ENCODE results near the gene SERINC1.
"Not testable (repeated sequence)": the region's sequence is repeated elsewhere in the genome, so short reads cannot be mapped to it uniquely, and the experiment has no call there.

SERINC1 gene

DNA sequence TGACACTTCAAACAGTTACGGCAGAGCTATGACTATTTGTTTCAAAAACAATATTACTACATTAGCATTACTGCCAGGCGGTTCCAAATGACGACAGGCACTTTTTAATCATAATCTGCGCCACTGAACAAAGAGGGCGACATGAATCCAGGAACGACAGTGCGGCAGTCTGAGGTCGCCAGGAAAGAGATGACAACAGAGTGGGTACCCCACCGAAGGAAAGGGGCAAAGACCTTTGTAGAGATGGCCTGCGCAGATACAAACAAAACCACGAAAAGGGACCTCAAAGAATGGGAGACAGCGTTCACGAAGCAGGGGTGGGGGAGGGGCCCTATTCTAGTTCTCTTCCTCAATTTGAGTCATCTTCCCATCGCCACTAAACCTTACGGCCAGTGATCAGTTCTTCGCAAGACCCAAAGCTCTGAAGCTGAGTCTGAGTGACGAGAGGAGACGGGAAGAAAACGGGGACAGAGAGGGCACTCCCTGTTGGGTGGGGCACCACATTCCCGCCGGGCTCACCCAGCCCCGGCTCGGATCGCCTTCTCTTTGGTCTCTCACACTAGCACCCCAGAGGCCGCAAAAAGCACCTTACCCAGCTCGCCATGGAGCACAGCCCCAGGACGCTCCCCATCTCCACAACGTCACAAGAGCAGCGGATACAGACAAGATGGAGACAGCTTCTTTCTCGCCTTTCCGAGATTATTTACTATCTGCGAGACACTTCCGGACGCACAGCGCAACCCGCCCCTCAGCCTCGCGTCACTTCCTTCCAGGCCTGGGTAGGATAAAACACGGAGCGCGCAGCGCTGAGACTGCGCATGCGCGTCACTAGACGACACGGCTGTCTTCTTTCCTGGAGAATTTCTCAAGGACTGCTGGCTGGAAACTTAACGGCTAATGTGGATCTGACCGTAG lies at the start of gene SERINC1:
Gene SERINC1 (minus strand): TSS at position 701 of the 915 bp plus-strand sequence. CDS start 70 bp downstream, at position 631.
- no peaks in the 10 kb centered on the region for H3K9me3 ChIP-seq (ENCODE audit: control insufficient read depth, low read length)
- no peaks in the 10 kb centered on the region for H3K36me3 ChIP-seq (ENCODE audit: control insufficient read depth, insufficient read depth, low read length)
- peak within 1 kb of the TSS; percentile 98 for H3K9ac ChIP-seq (ENCODE audit: low read length)
- H3K4me3 ChIP-seq (ENCODE audit: low read length), result peak within 1 kb of the TSS; percentile 91
- no peaks in the 10 kb centered on the region for H3K27me3 ChIP-seq (ENCODE audit: control insufficient read depth, insufficient read depth, low read length)
- peaks cover 5% of the 10 kb centered on the region for H3K4me1 ChIP-seq (ENCODE audit: control insufficient read depth, insufficient read depth, low read length)

DNA sequence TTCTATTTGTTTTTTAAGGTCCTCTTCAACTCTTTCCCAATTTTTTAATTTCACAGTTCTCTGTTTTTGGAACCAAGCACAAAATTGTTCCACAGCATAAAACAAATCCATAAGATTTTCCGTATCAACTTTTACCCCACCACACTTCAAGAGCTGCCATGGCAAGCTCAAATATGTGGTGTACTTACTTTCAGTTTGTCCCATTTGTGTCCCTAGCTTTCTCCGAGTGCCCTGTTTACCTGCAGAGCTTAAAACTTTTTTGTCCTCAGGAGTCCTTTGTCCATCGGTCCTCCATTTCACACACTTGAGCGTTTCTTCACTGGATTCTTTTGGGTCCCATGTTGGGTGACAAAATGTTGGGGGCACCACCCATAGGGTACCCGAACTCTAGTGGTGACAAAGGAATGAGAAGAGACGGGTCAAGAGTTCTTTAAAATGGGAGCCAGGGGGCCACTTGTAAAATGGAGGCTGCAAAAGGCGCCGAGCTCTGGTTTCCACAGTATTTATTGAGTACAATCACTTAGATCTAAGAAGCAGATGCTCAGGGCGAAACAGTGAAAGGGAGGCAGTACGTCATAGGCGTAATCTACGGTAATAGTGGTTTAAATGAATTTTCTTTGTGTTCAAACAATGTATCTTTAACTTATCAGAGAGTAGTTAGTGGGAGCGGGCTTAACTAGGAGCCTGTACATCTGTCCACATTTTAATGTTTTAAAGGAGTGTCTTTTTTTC lies 39.8 kb upstream of the SERINC1 start:
- Histone ChIP-seq H3K9ac (ENCODE audit: low read length) (no peak overlapping the region), H3K4me3 (ENCODE audit: low read length) (no peak overlapping the region), H3K4me1 (ENCODE audit: control insufficient read depth, insufficient read depth, low read length) (no peaks in the 10 kb centered on the region), H3K27me3 (ENCODE audit: control insufficient read depth, insufficient read depth, low read length) (no peaks in the 10 kb centered on the region), H3K36me3 (ENCODE audit: control insufficient read depth, insufficient read depth, low read length) (no peaks in the 10 kb centered on the region), H3K9me3 (ENCODE audit: control insufficient read depth, low read length) (no peaks in the 10 kb centered on the region)

DNA sequence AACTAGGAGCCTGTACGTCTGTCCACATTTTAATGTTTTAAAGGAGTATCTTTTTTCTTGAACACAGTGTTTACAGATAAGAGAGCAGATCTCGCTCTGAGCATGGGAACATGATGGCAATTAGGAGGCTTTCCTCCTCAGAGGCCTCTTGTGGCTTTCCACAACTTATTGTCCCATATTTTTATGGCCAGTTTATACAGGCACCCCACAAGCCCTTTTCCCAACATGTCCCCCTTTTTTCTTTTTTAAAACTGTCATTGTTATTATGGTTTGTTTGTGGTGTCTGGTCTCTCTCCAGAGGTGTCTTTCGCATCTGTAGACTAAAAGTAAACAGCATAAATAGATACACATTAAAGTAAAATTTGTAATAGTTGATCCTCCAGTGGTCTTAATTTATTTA lies 33.6 kb upstream of the SERINC1 start:
- not testable (repeated sequence) for H3K36me3 ChIP-seq (ENCODE audit: control insufficient read depth, insufficient read depth, low read length); H3K4me3 ChIP-seq (ENCODE audit: low read length); H3K9me3 ChIP-seq (ENCODE audit: control insufficient read depth, low read length); H3K4me1 ChIP-seq (ENCODE audit: control insufficient read depth, insufficient read depth, low read length); H3K27me3 ChIP-seq (ENCODE audit: control insufficient read depth, insufficient read depth, low read length); H3K9ac ChIP-seq (ENCODE audit: low read length)

DNA sequence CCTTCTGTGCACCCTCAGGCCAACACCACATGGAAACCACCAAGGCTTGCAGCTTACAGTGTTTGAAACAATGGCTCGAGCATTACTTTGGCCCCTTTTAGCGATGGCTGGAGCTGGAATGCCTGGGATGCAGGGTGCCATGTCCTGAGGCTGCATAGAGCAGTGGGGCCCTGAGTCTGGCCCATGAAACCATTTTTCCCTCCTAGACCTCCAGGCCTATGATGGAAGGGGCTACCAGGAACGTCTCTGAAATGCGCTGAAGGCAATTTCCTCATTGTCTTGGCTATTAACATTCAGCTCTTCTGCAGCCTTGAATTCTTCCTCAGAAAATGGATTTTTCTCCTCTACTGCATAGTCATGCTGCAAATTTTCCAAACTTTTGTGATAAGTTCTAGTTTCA lies 29.9 kb upstream of the SERINC1 start:
- Histone ChIP-seq H3K27me3 (ENCODE audit: control insufficient read depth, insufficient read depth, low read length) (no peaks in the 10 kb centered on the region), H3K4me3 (ENCODE audit: low read length) (no peak overlapping the region), H3K4me1 (ENCODE audit: control insufficient read depth, insufficient read depth, low read length) (no peaks in the 10 kb centered on the region), H3K9me3 (ENCODE audit: control insufficient read depth, low read length) (no peaks in the 10 kb centered on the region), H3K36me3 (ENCODE audit: control insufficient read depth, insufficient read depth, low read length) (no peaks in the 10 kb centered on the region), H3K9ac (ENCODE audit: low read length) (no peak overlapping the region)

DNA sequence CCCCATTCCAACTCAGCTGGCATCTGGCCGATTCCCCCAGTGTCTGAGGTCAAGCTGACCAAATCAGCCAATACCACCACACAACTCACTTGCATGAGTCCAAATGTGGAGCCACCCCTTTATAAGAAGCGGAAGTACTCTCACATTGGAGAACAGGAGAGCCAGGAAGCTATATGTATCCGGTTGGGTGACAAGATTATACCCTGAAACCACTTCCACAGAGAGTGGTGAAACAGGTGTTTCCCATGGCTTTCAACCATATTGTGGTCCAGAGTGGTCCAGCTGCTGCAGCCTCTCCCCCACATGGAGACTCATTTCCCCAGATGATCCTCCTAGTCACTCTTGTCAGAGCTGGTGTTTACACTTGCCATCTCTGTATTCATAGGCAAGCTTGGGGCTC lies 24.0 kb upstream of the SERINC1 start:
- Histone ChIP-seq H3K27me3 (ENCODE audit: control insufficient read depth, insufficient read depth, low read length) (no peaks in the 10 kb centered on the region), H3K4me3 (ENCODE audit: low read length) (no peak overlapping the region), H3K9ac (ENCODE audit: low read length) (no peak overlapping the region), H3K36me3 (ENCODE audit: control insufficient read depth, insufficient read depth, low read length) (no peaks in the 10 kb centered on the region), H3K4me1 (ENCODE audit: control insufficient read depth, insufficient read depth, low read length) (peaks cover 6% of the 10 kb centered on the region), H3K9me3 (ENCODE audit: control insufficient read depth, low read length) (no peaks in the 10 kb centered on the region)

DNA sequence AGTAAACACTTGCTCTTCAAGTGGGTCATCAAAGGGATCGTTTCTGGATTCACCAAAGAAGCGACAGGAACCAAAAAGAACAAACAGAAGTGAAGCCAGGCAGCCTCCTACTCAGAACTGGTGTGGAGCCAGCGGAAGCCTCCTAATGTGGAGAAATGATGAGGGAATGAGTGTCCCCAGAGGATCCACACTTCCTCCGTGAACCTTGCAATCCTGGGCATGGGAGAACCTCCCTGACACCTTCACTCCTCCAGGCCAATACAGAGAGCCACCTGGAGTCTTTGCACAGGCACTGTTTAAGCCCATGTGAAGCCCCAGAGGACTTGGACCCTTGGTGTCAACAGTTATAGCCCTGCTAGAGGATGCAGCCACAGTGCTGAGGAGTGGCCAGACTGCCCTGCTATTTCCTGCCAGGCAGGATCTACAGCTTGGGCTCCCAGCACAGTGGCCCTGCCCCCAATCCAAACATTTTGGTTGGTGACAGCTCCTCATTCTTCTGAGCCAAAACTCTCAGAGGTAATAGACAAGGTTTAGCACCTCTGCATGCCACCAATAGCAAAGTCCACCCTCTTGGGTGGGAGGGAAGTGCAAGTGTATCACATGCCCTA lies 23.2 kb upstream of the SERINC1 start:
- Histone ChIP-seq H3K4me3 (ENCODE audit: low read length) (no peak overlapping the region), H3K27me3 (ENCODE audit: control insufficient read depth, insufficient read depth, low read length) (no peaks in the 10 kb centered on the region), H3K4me1 (ENCODE audit: control insufficient read depth, insufficient read depth, low read length) (peaks cover 6% of the 10 kb centered on the region), H3K9me3 (ENCODE audit: control insufficient read depth, low read length) (no peaks in the 10 kb centered on the region), H3K9ac (ENCODE audit: low read length) (no peak overlapping the region), H3K36me3 (ENCODE audit: control insufficient read depth, insufficient read depth, low read length) (no peaks in the 10 kb centered on the region)

DNA sequence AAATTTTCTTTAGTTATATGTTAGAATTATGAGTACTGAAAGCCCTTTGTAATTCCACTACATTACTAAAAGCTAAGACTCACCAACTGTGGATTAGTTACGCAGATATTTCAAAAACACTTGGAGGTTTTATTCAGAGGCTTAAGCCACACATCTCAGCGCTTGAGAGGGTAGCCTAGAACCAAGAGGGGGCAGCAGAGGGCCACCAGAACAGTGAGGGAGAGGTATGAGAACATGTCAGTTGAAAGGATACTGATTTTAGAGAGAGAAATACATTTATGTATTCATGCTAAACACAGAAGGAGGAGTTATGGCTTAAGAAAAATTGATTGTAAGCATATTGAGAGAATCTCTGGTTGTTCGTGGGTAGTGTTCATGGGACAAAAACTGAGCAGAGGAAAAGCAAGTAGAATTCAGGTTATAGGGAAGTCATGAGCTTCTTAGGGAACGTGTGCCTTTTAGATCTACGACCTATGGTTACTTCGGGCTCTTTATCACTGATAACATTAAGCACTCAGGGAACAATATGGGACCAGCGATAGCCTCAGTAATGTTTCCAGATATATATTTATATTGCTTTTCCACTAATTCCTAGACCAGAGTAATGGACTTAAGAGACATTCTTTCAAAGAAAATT lies 20.4 kb upstream of the SERINC1 start:
- Histone ChIP-seq H3K9ac (ENCODE audit: low read length) (no peak overlapping the region), H3K27me3 (ENCODE audit: control insufficient read depth, insufficient read depth, low read length) (no peaks in the 10 kb centered on the region), H3K4me1 (ENCODE audit: control insufficient read depth, insufficient read depth, low read length) (peaks cover 6% of the 10 kb centered on the region), H3K36me3 (ENCODE audit: control insufficient read depth, insufficient read depth, low read length) (no peaks in the 10 kb centered on the region), H3K9me3 (ENCODE audit: control insufficient read depth, low read length) (no peaks in the 10 kb centered on the region), H3K4me3 (ENCODE audit: low read length) (no peak overlapping the region)

DNA sequence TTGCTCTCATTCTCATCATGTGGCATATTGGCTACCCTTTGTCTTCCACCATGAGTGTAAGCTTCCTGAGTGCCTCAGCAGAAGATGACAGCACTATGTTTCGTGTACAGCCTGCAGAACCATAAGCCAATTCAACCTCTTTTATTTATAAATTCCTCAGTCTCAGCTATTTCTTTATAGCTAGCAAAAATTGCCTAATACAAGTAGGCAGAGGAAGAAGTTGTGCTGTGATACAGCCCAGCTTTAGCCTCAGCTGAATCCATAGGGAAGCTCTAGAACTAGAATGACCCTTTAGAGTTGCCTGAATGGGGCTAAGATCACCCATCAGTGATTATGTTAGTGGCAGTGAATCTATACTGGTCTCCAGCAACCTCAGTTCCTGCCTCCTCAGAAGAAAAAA lies 19.0 kb upstream of the SERINC1 start:
- Histone ChIP-seq H3K4me3 (ENCODE audit: low read length) (no peak overlapping the region), H3K9me3 (ENCODE audit: control insufficient read depth, low read length) (no peaks in the 10 kb centered on the region), H3K9ac (ENCODE audit: low read length) (no peak overlapping the region), H3K27me3 (ENCODE audit: control insufficient read depth, insufficient read depth, low read length) (no peaks in the 10 kb centered on the region), H3K4me1 (ENCODE audit: control insufficient read depth, insufficient read depth, low read length) (peaks cover 6% of the 10 kb centered on the region), H3K36me3 (ENCODE audit: control insufficient read depth, insufficient read depth, low read length) (no peaks in the 10 kb centered on the region)

DNA sequence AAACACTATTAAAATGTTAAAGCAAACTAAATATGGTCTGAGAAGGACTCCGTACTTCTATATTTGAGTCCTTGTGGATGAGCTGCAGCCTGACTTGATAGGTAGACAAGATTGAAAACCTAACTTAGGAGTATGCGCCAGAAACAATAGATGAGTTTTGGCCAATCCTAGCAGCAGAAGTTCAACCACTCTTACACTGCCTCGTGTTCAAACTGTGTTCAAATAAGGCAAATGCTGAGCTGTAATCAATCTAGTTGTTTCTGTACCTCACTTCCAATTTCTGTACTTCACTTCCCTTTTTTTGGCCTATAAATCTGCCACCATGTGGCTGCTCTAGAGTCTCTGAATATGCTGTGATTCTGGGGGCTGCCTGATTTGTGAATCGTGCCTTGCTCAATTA lies 13.2 kb upstream of the SERINC1 start:
- Histone ChIP-seq H3K27me3 (ENCODE audit: control insufficient read depth, insufficient read depth, low read length) (no peaks in the 10 kb centered on the region), H3K9ac (ENCODE audit: low read length) (no peak overlapping the region), H3K4me1 (ENCODE audit: control insufficient read depth, insufficient read depth, low read length) (no peaks in the 10 kb centered on the region), H3K4me3 (ENCODE audit: low read length) (no peak overlapping the region), H3K9me3 (ENCODE audit: control insufficient read depth, low read length) (no peaks in the 10 kb centered on the region), H3K36me3 (ENCODE audit: control insufficient read depth, insufficient read depth, low read length) (no peaks in the 10 kb centered on the region)

DNA sequence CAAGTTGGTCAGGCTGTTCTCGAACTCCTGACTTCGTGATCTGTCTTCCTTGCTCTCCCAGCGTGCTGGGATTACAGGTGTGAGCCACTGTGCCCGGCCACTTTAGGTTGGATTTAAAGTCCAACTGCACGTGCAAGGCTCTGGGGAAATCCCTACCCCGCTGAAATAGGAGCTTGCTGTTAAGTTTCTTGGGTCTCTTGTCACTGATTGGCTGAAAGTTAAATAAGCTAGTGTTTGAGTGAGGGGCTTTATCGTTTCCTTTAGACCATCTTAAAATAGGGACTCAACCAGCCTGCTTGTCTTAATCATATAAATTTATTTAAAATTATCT lies 11.1 kb upstream of the SERINC1 start:
- Histone ChIP-seq H3K9ac (ENCODE audit: low read length) (no peak overlapping the region), H3K36me3 (ENCODE audit: control insufficient read depth, insufficient read depth, low read length) (no peaks in the 10 kb centered on the region), H3K27me3 (ENCODE audit: control insufficient read depth, insufficient read depth, low read length) (no peaks in the 10 kb centered on the region), H3K4me1 (ENCODE audit: control insufficient read depth, insufficient read depth, low read length) (no peaks in the 10 kb centered on the region), H3K9me3 (ENCODE audit: control insufficient read depth, low read length) (no peaks in the 10 kb centered on the region), H3K4me3 (ENCODE audit: low read length) (no peak overlapping the region)

DNA sequence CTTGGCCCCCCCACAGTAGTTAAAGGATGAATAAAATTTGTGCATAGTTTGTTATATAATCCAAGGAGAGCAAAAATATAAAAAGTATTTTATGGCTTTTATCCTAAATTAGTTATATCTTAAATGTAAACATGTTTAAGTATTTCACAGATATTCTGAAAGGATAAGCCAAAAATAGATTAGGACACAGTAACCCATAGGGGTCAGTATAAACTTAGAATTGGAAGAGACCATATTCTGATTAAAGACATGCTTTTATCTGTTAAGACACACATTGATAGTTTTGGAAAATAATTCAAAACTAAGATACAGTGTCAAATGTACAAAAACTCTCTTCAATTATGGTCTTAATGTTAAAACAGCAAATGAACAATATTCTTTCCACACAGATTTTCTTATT lies 4.5 kb upstream of the SERINC1 start:
- H3K4me3 ChIP-seq (ENCODE audit: low read length), result no peak overlapping the region
- H3K9ac ChIP-seq (ENCODE audit: low read length), result no peak overlapping the region
- H3K9me3 ChIP-seq (ENCODE audit: control insufficient read depth, low read length), result no peaks in the 10 kb centered on the region

DNA sequence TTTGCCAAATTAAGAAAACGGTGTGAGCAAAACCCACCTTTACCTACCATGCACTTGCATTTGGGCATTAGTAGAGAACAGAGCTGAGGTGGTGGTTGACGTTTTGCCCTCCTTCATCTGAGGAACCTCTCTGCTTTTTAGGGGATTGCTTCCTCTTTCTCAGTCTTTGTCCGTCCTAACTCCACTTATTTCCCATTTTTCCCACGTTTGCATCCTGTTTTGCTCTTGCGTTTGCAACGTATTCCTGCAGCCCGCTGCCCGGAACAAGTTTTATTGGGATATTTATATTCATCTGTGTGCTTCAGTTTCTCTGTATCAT lies 374 bp upstream of the SERINC1 start:
- Histone ChIP-seq H3K9ac (ENCODE audit: low read length) (peak overlapping the region; percentile 98), H3K27me3 (ENCODE audit: control insufficient read depth, insufficient read depth, low read length) (no peaks in the 10 kb centered on the region), H3K4me1 (ENCODE audit: control insufficient read depth, insufficient read depth, low read length) (peaks cover 5% of the 10 kb centered on the region), H3K9me3 (ENCODE audit: control insufficient read depth, low read length) (no peaks in the 10 kb centered on the region), H3K36me3 (ENCODE audit: control insufficient read depth, insufficient read depth, low read length) (no peaks in the 10 kb centered on the region), H3K4me3 (ENCODE audit: low read length) (peak overlapping the region; percentile 91)

More for the DNA sequence above, 4.5 kb upstream of the SERINC1 start:
- H3K4me1 ChIP-seq (ENCODE audit: control insufficient read depth, insufficient read depth, low read length), result peaks cover 5% of the 10 kb centered on the region
- H3K27me3 ChIP-seq (ENCODE audit: control insufficient read depth, insufficient read depth, low read length), result no peaks in the 10 kb centered on the region
- no peaks in the 10 kb centered on the region for H3K36me3 ChIP-seq (ENCODE audit: control insufficient read depth, insufficient read depth, low read length)
